ENCODE data around the gene TCEAL9. TPM values are rescaled to one million over a fixed set of nuclear protein-coding genes. Genes with fewer than 3 reads are reported as not detected.

TCEAL9 gene
- total RNA-seq, 2 donors from 2014 or later: 43.3 to 56.9 TPM

- H3K4me1 ChIP-seq: no peaks in the 10 kb centered on the region
- DNase-seq (ENCODE audit: low spot score): no peak
- H3K9me3 ChIP-seq: no peaks in the 10 kb centered on the region
- H3K36me3 ChIP-seq: no peaks in the 10 kb centered on the region
- no peaks in the 10 kb centered on the region for H3K27me3 ChIP-seq
- no peak for TF ChIP-seq CTCF (IDR thresholded peaks at IDR 0.05)
- H3K4me3 ChIP-seq: no peak overlapping the region
- no peak overlapping the region for H3K27ac ChIP-seq
Measured at GRCh38 chrX:103386332-103386731, 30.0 kb downstream of the TCEAL9 start.

- TF ChIP-seq CTCF (IDR thresholded peaks at IDR 0.05): no peak
- no peaks in the 10 kb centered on the region for H3K4me1 ChIP-seq
- no peaks in the 10 kb centered on the region for H3K27me3 ChIP-seq
- H3K27ac ChIP-seq: no peak overlapping the region
- no peaks in the 10 kb centered on the region for H3K9me3 ChIP-seq
- no peak overlapping the region for H3K4me3 ChIP-seq
- no peak for DNase-seq (ENCODE audit: low spot score)
- H3K36me3 ChIP-seq: no peaks in the 10 kb centered on the region
Measured at GRCh38 chrX:103393487-103393886, 37.2 kb downstream of the TCEAL9 start.

- TF ChIP-seq CTCF (IDR thresholded peaks at IDR 0.05): no peak
Measured at GRCh38 chrX:103396186-103396585, 39.9 kb downstream of the TCEAL9 start.

GRCh38 chrX:103396660-103397059 lies 40.4 kb downstream of the TCEAL9 start:
- no peaks in the 10 kb centered on the region for H3K27me3 ChIP-seq
- H3K4me1 ChIP-seq: no peaks in the 10 kb centered on the region
- no peaks in the 10 kb centered on the region for H3K36me3 ChIP-seq
- DNase-seq (ENCODE audit: low spot score): no peak
- no peak for TF ChIP-seq CTCF (IDR thresholded peaks at IDR 0.05)
- no peak overlapping the region for H3K27ac ChIP-seq
- H3K9me3 ChIP-seq: no peaks in the 10 kb centered on the region
- H3K4me3 ChIP-seq: no peak overlapping the region

More at GRCh38 chrX:103396186-103396585, 39.9 kb downstream of the TCEAL9 start:
- DNase-seq (ENCODE audit: low spot score): no peak
- Histone ChIP-seq H3K4me3 (no peak overlapping the region), H3K36me3 (no peaks in the 10 kb centered on the region), H3K4me1 (no peaks in the 10 kb centered on the region), H3K27ac (no peak overlapping the region), H3K9me3 (no peaks in the 10 kb centered on the region), H3K27me3 (no peaks in the 10 kb centered on the region)

- no peaks in the 10 kb centered on the region for H3K4me1 ChIP-seq
- no peaks in the 10 kb centered on the region for H3K36me3 ChIP-seq
- H3K9me3 ChIP-seq: no peaks in the 10 kb centered on the region
- no peak for DNase-seq (ENCODE audit: low spot score)
- H3K27me3 ChIP-seq: no peaks in the 10 kb centered on the region
- H3K27ac ChIP-seq: no peak overlapping the region
- TF ChIP-seq CTCF (IDR thresholded peaks at IDR 0.05): no peak
- no peak overlapping the region for H3K4me3 ChIP-seq
Measured at GRCh38 chrX:103397707-103398106, 41.4 kb downstream of the TCEAL9 start.

- H3K4me1 ChIP-seq: no peaks in the 10 kb centered on the region
- no peaks in the 10 kb centered on the region for H3K27me3 ChIP-seq
- DNase-seq (ENCODE audit: low spot score): no peak
- H3K4me3 ChIP-seq: no peak overlapping the region
- no peak for TF ChIP-seq CTCF (IDR thresholded peaks at IDR 0.05)
- no peaks in the 10 kb centered on the region for H3K36me3 ChIP-seq
- H3K9me3 ChIP-seq: no peaks in the 10 kb centered on the region
- H3K27ac ChIP-seq: no peak overlapping the region
Measured at GRCh38 chrX:103398421-103398864, 42.1 kb downstream of the TCEAL9 start.
